Peyer's patch (tissue), 4 donors: ENCODE measurements around the gene FCRL5.

Experiments used
- POLR2A ChIP-seq, 2 donors: fragments of 450-650 bp; IDR thresholded peaks; one replicate each; pipeline ENCODE4 v1.5.1; 2017; ENCODE audit warnings: antibody characterized with exemption in 2 of 2, mild to moderate bottlenecking in 2 of 2, moderate library complexity in 2 of 2
- TF ChIP-seq, protein P1 (sequence below), 6 experiments: fragments of 450-650 bp in 4 of 6; fragments of 200-600 bp in 2 of 6; sonication (generic) in 1 of 6; IDR thresholded peaks; one replicate each; pipeline ENCODE4 v1.5.1; 2017 to 2019; ENCODE audit warnings: antibody characterized with exemption in 6 of 6, mild to moderate bottlenecking in 3 of 6, moderate library complexity in 1 of 6

- TF ChIP-seq, protein P1, sequence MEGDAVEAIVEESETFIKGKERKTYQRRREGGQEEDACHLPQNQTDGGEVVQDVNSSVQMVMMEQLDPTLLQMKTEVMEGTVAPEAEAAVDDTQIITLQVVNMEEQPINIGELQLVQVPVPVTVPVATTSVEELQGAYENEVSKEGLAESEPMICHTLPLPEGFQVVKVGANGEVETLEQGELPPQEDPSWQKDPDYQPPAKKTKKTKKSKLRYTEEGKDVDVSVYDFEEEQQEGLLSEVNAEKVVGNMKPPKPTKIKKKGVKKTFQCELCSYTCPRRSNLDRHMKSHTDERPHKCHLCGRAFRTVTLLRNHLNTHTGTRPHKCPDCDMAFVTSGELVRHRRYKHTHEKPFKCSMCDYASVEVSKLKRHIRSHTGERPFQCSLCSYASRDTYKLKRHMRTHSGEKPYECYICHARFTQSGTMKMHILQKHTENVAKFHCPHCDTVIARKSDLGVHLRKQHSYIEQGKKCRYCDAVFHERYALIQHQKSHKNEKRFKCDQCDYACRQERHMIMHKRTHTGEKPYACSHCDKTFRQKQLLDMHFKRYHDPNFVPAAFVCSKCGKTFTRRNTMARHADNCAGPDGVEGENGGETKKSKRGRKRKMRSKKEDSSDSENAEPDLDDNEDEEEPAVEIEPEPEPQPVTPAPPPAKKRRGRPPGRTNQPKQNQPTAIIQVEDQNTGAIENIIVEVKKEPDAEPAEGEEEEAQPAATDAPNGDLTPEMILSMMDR (IDR thresholded peaks at IDR 0.05), result no peak
- no peak for TF ChIP-seq POLR2A (IDR thresholded peaks at IDR 0.05)
Observed at GRCh38 chr1:157469752-157470675, 82.3 kb downstream of the FCRL5 start.
